Activated B cell treated with CpG ODN at 0.5 μM for 24 hours (primary cell): ENCODE measurements around the gene MAD1L1. TPM values are rescaled to one million over a fixed set of nuclear protein-coding genes. Genes with fewer than 3 reads are reported as not detected.

Source experiments
- ATAC-seq: fragments of 200-7000 bp; cut with Tn5 transposase; one replicate; pipeline ENCODE4 v1.10.0; 2021; ENCODE audit warnings: low read depth, mild to moderate bottlenecking, moderate library complexity
- CTCF ChIA-PET: fragments of 350-600 bp; sonication (Branson Sonifier 250); formaldehyde crosslinking; loops from one replicate; lab custom pipeline; 2021; ENCODE audit warnings: antibody characterized with exemption; lab: Charles Lee
- POLR2A ChIA-PET: fragments of 350-600 bp; sonication (Branson Sonifier 250); formaldehyde crosslinking; loops from one replicate; lab custom pipeline; 2021; ENCODE audit warnings: antibody characterized with exemption; lab: Charles Lee
- DNase-seq: peaks from one replicate; pipeline ENCODE4 v3.0.0; 2022
- H3K27ac Mint-ChIP-seq: one replicate; pipeline ENCODE4 v1.8.0; 2020; ENCODE audit warnings: mixed read lengths
- H3K27me3 Mint-ChIP-seq: one replicate; pipeline ENCODE4 v1.8.0; 2021; ENCODE audit warnings: mixed read lengths
- H3K36me3 Mint-ChIP-seq: one replicate; pipeline ENCODE4 v1.8.0; 2021; ENCODE audit warnings: low read depth, mixed read lengths
- H3K4me1 Mint-ChIP-seq: one replicate; pipeline ENCODE4 v1.8.0; 2021; ENCODE audit warnings: mixed read lengths
- H3K4me3 Mint-ChIP-seq: one replicate; pipeline ENCODE4 v1.8.0; 2020; ENCODE audit warnings: mild to moderate bottlenecking, mixed read lengths
- H3K9me3 Mint-ChIP-seq: one replicate; pipeline ENCODE4 v1.8.0; 2020; ENCODE audit warnings: mixed read lengths
- intact Hi-C: fragments of 100-400 bp; cut with micrococcal nuclease; formaldehyde crosslinking; loops from one replicate; pipeline ENCODE4 v1.15.1; 2024
- total RNA-seq: library from RNA; stranded (reverse); gene quantifications from 2 replicates; pipeline ENCODE4 v1.2.3, GENCODE V29; 2022
- TF ChIP-seq, protein P1 (sequence below): fragments of 200-600 bp; IDR thresholded peaks from one replicate; pipeline ENCODE4 v1.8.0; 2022; ENCODE audit warnings: antibody characterized with exemption, mild to moderate bottlenecking

Gene MAD1L1
- total RNA-seq, 1 donor from 2014 or later = 54.6 TPM

DNA sequence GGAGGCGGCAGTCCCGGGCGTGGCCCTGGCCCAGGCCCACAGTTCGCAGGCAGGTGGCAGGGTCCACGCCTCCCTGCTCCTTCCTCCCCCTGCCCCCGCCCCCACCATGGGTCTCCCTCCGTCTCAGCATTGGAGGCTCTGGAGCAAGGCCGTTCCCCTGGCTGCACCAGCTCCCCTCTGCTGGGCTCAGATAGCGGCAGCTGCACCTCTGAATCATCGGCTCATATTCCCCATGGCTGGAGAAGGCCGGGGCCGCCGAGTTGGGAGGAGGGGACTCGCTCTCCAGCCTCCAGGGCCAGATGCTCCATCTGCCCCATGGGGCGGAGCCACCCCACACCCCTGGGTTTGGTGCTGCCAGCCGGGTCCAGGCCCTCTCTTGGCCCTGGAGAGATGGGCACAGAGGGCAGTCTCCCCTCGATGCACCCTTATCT is 417.7 kb downstream of the MAD1L1 start:
- TF ChIP-seq, protein P1, sequence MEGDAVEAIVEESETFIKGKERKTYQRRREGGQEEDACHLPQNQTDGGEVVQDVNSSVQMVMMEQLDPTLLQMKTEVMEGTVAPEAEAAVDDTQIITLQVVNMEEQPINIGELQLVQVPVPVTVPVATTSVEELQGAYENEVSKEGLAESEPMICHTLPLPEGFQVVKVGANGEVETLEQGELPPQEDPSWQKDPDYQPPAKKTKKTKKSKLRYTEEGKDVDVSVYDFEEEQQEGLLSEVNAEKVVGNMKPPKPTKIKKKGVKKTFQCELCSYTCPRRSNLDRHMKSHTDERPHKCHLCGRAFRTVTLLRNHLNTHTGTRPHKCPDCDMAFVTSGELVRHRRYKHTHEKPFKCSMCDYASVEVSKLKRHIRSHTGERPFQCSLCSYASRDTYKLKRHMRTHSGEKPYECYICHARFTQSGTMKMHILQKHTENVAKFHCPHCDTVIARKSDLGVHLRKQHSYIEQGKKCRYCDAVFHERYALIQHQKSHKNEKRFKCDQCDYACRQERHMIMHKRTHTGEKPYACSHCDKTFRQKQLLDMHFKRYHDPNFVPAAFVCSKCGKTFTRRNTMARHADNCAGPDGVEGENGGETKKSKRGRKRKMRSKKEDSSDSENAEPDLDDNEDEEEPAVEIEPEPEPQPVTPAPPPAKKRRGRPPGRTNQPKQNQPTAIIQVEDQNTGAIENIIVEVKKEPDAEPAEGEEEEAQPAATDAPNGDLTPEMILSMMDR = no peak
- ChIA-PET CTCF (no interaction called here), POLR2A (no interaction called here)
- intact Hi-C loops = no loop called here
- no peaks in the 10 kb centered on the region for H3K9me3 Mint-ChIP-seq
- H3K27ac Mint-ChIP-seq = no peak overlapping the region
- no peak for ATAC-seq
- no peak for DNase-seq
- H3K4me3 Mint-ChIP-seq = no peak overlapping the region
- H3K27me3 Mint-ChIP-seq = no peaks in the 10 kb centered on the region
- peaks cover 10% of the 10 kb centered on the region for H3K36me3 Mint-ChIP-seq
- peaks cover 25% of the 10 kb centered on the region for H3K4me1 Mint-ChIP-seq

DNA sequence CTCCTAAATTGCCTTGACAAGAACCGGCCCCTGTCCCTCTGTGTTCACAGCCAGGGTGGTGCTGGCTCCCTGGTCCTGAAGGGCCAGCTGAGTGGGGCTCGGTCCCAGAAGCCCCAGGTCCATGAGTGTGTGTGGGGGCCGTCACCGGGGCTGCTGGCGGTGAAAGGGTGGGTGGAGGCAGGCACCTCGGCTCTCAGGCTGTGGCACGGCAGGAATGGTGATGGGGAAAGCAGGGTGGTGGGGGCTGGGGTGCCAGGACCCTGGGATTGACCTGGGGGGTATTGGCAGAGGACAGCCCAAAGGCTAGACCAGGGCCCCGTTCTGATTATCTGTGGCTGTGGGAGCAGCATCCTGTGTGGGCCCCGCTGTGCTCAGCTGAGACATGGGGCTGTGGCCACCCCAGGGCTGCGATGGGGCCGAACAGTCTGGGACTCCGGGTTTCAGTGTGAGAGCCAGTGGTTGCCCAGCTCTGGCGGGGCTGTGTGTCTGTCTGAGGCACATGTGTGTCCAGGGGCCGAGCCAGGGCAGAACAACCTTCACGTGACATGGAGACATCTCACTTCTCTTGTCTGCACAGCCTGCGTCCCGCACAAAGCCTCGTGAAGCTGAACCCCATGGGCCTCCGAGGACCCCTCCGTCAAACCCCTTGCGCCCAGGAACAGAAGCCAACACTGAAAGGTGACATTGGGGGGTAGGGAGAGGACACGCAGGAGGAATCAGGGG is 418.5 kb downstream of the MAD1L1 start:
- ATAC-seq (no peak), DNase-seq (no peak)
- CTCF ChIA-PET = no interaction called here
- Mint-ChIP-seq H3K36me3 (peaks cover 10% of the 10 kb centered on the region), H3K9me3 (no peaks in the 10 kb centered on the region), H3K4me1 (peaks cover 17% of the 10 kb centered on the region), H3K27me3 (no peaks in the 10 kb centered on the region), H3K27ac (no peak overlapping the region), H3K4me3 (no peak overlapping the region)
- TF ChIP-seq, protein P1 = no peak
- intact Hi-C loops = no loop called here
- POLR2A ChIA-PET = no interaction called here

DNA sequence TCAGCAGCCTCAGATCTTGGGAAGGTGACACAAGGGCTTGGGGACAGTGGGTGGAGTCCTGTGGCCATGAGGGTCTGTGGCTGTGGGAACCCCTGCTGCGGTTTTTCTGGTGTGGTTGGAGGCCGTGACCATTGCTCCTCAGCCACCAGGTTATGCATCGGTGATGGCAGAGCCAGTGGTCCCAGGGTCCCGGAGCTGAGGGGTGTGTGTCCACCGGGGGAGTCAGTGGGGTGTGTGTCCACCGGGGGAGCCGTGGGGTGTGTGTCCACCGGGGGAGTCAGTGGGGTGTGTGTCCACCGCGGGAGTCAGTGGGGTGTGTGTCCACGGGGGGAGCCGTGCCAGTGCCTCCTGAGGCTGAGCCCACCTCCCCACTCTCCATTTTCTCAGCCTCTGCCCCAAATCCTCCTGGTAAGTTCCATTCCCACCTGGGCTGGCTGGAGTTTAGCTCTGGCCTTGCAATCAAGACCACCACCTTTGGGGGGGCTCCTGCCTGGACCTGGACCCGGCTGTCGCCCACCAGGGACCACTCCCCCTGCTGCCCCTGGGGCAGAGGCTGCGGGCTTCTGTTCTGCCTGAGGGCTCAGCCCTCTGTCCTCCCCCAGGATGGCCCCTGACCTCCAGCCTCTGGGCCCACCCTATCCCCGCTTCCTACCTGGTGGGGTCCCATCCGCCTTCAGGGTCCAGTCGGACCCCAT is 419.2 kb downstream of the MAD1L1 start:
- H3K4me1 Mint-ChIP-seq = peaks cover 10% of the 10 kb centered on the region
- peaks cover 10% of the 10 kb centered on the region for H3K36me3 Mint-ChIP-seq
- DNase-seq (no peak), ATAC-seq (no peak)
- H3K9me3 Mint-ChIP-seq = no peaks in the 10 kb centered on the region
- no peak overlapping the region for H3K27ac Mint-ChIP-seq
- H3K27me3 Mint-ChIP-seq = no peaks in the 10 kb centered on the region
- ChIA-PET CTCF (interaction anchor here (1.1 kb wide), 1 partner anchor 109 kb away, joined by 3 read pairs; no protein-coding TSS in a partner anchor), POLR2A (no interaction called here)
- intact Hi-C loops = no loop called here
- no peak overlapping the region for H3K4me3 Mint-ChIP-seq
- TF ChIP-seq, protein P1 = no peak

DNA sequence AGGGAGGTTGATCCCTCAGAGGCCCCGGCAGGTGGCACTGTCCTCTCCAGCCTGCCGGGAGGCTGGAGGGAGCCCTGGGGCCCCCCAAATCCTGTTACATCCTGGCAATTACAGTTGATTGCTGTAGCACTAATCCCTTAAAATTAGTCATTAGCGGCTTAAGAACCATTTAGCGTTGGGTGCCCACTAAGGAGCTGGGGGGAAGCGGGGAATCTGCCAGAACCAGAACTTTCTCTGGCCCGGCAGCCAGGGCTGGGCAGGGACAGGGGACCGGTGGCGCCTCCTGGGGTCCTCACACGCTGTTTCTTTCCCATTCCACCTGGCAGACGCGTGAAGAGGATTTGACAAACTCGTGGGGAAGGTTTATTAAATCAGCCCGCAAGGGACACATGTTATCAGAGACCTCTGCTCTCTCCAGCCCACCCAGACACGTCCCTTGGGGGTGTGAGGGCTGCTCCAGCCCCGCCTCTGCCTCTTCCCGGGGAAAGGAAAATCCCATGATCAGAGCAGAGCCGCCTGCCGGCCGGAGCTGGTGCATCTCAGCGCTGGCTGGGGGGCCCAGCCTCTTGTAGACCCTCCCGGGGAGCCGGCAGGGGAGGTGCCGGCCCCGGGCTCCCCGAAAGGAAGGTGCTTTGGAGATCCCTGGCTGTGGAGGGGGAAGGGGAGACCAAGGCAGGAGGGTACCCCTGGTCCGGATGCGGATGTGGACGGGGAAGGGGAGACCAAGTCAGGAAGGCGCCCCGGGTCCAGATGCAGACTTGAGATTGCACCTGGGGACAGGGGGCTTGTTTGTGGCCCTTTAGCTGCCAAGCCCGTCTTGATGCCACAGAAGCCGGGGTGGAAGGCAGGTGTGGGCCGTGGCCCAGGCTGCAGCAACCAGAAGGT is 420.0 kb downstream of the MAD1L1 start:
- POLR2A ChIA-PET = no interaction called here
- H3K4me3 Mint-ChIP-seq = no peak overlapping the region
- no peak for DNase-seq
- TF ChIP-seq, protein P1 = no peak
- H3K36me3 Mint-ChIP-seq = peaks cover 10% of the 10 kb centered on the region
- H3K27ac Mint-ChIP-seq = no peak overlapping the region
- H3K9me3 Mint-ChIP-seq = no peaks in the 10 kb centered on the region
- CTCF ChIA-PET = interaction anchor here (1.1 kb wide), 1 partner anchor 110 kb away, joined by 3 read pairs; no protein-coding TSS in a partner anchor
- ATAC-seq = no peak
- no peaks in the 10 kb centered on the region for H3K27me3 Mint-ChIP-seq
- H3K4me1 Mint-ChIP-seq = peaks cover 2% of the 10 kb centered on the region
- intact Hi-C loops = no loop called here
